NCI-H146 treated with DMSO at 0.1 percent for 48 hours (cell line): ENCODE measurements around the gene GRK4.
"Not testable (repeated sequence)": the region's sequence is repeated elsewhere in the genome, so short reads cannot be mapped to it uniquely, and the experiment has no call there.

Source experiments
- DNase-seq: peaks from one replicate; lab custom pipeline; 2025; ENCODE audit not compliant: unreplicated experiment; lab: John Stamatoyannopoulos, UW

Gene GRK4

DNA sequence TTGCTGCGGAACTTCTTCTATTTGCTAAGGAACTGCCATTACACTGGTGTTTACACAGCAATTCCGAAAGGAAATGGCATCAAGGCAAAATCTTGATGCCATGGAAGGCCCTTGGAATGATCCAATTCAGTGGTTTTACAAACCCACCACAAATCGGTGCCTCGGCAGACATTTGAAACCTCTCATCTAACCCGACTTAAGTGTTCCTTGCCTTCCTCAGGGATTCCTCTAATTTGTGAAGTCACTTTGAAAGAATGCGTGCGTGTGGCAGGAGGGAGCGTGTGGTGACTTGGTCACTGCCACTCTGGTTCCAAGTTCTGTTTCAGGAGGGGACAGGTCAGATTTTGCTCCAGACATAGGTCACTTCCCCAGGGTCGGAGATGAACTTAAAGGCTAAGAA, 4.9 kb upstream of the GRK4 start:
- no peak for DNase-seq

DNA sequence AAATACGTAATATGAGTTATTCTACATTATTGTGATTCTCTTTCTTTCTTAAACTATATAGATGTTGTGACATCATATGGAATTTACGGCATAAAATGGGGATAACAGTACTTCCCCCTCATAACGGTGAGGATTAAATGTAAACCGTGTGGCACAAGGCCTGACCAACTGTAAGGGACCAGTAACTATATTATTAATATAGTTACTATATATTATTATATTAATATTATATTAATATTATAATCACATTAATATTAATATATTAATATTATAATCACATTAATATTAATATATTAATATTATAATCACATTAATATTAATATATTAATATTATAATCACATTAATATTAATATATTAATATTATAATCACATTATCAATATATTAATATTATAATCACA, 2.9 kb upstream of the GRK4 start:
- not testable (repeated sequence) for DNase-seq

GRCh38 chr4:2961421-2961810, 2.0 kb upstream of the GRK4 start:
- DNase-seq: no peak

DNA sequence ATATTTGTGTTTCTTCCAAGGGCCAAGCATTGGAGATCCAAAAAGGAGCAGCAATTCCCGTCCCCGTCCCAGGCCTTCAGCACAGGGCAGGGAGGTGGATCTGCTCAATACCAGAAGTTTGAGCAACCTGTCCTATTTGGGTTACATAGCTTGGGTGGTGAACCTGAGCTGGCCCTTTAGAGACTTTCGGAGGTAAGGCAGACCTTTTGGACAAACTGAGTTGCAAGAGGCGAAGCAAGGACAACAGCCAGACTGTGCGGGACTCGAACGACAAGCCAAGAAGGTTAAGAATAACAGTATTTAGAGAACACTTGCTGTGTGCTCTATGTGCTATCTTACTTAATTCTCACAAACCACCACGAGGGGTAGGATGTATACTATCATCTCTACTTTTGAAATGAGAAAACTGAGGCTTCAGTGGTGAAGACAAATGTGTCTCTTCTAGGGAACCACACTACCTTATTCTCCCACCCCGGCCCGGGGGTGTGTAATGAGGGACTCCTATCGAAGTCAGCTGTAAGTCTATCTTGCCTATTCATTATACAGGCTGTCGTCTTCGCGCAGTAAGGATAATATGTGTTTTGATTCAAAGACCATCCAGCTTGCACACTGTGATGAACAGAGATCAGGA, 1.4 kb upstream of the GRK4 start:
- no peak for DNase-seq

DNA sequence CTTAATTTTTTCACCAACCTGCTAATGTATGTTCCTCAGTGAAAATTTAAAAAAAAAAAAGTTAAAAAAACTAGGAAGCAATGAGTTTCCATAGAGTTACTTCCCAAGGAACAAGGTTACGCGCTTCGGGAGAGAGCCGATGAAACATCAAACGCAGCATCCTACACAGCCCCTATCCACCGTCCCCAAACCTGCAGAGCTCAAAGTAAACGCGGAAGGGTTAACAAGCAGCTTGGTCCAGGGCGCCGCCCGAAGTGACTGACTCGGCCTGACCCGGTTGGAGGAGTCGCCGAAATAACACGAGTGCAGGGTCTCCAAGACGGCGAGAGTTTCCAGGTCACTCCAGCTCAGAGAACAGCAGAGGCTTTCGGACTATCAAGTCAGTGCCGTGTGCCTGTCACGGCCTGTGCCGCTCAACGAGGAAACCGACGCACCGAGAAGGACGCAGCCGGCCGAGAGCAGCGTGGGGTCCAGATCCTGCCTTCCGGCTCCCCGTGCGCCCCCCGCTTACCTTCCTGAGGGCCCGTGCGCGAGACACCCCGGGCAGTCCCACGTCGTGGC, 677 bp upstream of the GRK4 start:
- peak; percentile 49 for DNase-seq

DNA sequence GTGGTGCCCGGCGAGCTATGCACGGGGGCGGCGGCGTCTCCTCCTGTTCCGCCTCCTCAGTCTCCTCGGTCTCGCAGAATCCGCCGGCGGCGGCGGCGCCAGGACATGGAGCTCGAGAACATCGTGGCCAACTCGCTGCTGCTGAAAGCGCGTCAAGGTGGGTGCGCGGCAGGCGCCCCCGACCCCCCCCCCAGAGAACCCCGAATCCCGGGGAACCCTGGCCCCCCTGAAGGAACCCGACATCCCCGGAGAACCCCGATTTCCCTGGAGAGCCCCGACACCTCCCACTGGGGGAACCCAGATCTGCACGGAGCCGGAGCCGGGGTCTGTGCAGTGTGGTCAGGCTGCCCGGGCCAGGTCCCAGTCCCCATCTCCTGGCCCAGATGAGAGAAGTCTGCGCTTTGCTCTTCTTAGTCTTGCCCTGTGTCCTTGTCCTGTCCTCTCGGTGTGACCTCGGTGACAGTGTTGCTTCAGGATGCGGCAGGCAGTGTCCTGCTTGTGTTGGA, 648 bp downstream of the GRK4 start:
- no peak for DNase-seq

GRCh38 chr4:2964706-2965258, 1.4 kb downstream of the GRK4 start:
- no peak for DNase-seq

DNA sequence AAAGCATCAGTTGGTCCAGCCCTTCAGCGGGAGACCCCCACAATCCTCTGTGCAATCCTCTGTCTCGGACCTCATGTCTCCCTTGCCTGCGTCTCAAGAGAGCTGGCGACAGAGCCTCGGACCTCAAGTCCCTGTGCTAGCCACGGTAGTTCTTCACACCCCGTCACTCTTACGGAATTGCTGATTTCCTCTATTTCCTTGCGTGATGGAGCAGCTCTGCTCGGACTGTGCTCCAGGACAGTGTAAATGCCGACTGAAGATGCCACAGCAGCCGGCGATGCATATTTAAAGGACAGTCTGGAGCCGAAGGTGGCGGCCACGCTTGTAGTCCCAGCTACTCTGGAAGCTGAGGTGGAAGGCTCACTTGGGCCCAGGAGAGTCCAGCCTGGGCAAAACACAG, 1.9 kb downstream of the GRK4 start:
- DNase-seq: no peak

- no peak for DNase-seq
Observed at GRCh38 chr4:2968381-2968780, 5.0 kb downstream of the GRK4 start.

DNA sequence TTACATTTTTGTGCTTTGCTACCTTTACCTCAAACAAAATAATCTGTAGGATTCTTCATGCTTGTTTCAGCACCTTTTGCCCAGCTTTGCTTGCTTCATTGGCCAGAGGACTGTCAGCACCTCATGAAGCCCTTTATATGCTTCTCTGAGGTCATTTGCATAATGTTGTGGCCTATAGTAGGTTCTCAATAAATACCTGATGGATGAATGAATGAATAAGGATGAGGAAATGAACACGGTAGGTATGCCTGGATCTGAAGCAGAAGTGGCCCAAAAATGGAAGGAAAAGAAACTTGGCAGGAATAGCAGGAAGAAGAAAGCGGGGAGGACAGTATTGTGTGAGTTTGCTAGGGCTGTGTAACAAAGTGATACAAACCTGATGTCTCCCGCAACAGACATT, 7.9 kb downstream of the GRK4 start:
- no peak for DNase-seq

DNA sequence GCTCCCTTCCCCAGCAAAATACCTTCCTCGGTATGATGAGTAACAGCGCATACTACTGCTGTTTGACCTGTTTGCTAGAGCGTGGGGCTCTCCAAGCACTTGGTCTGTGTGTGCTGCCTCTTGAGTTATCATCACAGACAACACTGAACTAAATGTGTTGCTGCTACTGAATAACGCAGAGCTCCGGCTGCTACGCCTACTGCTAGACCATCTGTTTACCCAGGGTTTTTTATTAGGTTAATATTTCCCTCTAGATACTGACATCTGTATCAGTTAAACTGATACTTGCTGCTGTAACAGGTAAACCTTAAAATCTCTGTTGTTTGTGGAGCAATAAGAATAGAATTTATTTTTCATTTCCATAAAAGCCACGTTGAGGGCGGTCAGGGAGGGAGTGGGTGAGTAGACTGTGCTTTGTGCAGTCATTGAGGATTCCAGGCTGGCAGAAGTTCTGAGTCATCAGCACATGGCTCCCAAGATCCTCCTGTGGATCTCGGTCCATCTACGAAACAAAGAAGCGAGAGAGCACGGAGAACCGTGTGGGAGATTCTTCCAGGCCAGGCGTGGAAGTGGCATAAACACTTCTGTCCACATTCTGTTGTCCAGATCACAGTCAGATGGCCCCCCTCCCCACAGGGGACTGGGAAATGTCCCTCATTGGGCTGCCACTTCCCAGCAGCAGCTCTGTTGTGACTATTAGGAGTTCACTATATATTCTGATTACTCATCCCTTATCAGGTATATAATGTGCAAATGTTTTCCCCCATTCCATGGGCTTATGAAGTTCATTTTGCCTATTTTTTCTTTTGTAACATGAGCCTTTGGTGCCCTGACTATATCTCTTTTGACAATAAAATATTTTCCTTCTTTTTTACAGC, 14.1 kb downstream of the GRK4 start:
- DNase-seq: no peak

- no peak for DNase-seq
Observed at GRCh38 chr4:2981256-2981819, 18.0 kb downstream of the GRK4 start.

DNA sequence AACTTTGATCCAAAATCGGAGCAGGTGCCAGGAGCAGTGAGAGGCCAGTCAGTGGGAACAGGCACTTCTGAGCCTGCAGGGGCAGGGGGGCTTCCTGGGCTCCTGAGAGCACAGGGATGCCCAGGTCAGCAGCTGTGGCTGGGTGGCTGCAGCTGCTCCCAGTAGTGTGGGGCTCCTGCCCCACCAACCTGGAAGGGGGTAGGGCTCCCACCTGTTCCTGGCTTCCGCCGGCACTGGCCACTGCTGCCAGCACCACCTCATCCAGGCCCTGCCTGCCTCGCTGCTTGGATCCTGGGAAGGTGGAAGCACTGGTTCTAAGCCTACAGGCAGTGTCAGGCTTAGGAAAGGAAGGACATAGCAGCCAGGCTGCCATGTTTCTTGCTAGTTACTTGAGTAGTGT, 18.6 kb downstream of the GRK4 start:
- DNase-seq: no peak

DNA sequence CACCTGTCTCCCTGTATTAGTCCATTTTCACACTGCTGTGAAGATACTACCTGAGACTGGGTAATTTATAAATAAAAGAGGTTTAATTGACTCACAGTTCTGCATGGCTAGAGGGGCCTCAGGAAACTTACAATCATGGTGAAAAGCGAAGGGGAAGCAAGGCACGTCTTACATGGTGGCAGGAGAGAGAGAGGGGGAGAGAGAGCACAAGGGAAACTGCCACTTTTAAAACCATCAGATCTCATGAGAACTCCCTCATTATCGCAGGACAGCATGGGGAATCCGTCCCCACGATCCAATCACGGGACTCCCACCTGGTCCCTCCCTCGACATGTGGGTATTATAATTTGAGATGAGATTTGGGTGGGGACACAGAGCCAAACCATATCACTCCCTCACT, 20.3 kb downstream of the GRK4 start:
- DNase-seq: not testable (repeated sequence)

GRCh38 chr4:2991243-2991642, 27.9 kb downstream of the GRK4 start:
- no peak for DNase-seq

- DNase-seq: no peak
Observed at GRCh38 chr4:2994917-2995316, 31.5 kb downstream of the GRK4 start.

- DNase-seq: no peak
Observed at GRCh38 chr4:2995546-2996265, 32.3 kb downstream of the GRK4 start.

- peak; percentile 67 for DNase-seq
Observed at GRCh38 chr4:2996415-2996814, 33.0 kb downstream of the GRK4 start.

DNA sequence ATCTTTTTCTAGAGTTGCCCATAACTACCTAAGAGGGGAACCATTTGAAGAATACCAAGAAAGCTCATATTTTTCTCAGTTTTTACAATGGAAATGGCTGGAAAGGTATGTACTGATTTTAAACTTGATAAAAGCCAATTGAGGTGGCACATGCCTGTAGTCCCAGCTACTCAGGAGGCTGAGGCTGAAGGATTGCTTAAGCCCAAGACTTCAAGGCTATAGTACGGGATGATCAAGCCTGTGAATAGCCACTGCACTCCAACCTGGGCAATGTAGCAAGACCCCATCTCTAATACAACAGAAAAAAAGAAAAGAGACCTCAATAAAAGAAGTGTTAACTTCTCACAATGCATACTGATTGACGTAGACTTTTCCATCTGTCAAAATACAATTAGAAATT, 44.4 kb downstream of the GRK4 start:
- DNase-seq: no peak

GRCh38 chr4:3009422-3009821, 46.1 kb downstream of the GRK4 start:
- DNase-seq: peak; percentile 43

DNA sequence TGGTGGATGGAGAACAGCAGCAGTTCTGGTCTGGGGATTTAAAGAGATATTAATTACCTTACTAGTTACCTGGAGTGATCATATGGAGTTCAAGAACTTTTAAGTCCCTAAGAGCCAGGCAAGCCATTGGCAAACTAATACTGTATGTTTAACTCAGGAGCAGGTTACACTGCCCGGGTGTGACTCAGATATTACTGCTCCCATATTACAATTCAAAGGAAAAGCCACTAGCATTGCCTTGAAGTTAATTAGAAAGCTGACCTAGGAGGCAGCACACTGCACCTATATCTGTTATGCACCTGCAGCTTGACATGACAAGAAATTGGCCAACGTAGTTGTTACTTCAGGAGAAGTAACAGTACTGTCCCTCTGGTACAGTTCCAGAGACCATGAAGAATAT, 47.2 kb downstream of the GRK4 start:
- DNase-seq: no peak
